ENCODE measurements around the gene JAKMIP1.

GRCh38 chr4:6224735-6225134 lies 24.4 kb upstream of the JAKMIP1 start:
- TF ChIP-seq SUZ12 (IDR thresholded peaks at IDR 0.05) (no peak), CTBP1 (IDR thresholded peaks at IDR 0.05; ENCODE audit: borderline replicate concordance) (no peak), SP1 (IDR thresholded peaks at IDR 0.05) (no peak), FOXA1 (IDR thresholded peaks at IDR 0.05) (no peak), HDGF (IDR thresholded peaks at IDR 0.05; ENCODE audit: borderline replicate concordance) (no peak)
